Loucy (cell line): ENCODE data around the gene CHIT1.

Experiments used
- H2AFZ ChIP-seq: fragments of 200-600 bp; sonication (generic); 2 replicates; pipeline ENCODE4 v1.6.0; 2016; ENCODE audit warnings: antibody characterized with exemption, mild to moderate bottlenecking, low read length, moderate library complexity
- H3F3A ChIP-seq: fragments of 200-600 bp; 2 replicates; pipeline ENCODE4 v1.6.0; 2016; ENCODE audit warnings: antibody characterized with exemption, low read depth, mild to moderate bottlenecking
- H3K27me3 ChIP-seq: fragments of 200-600 bp; sonication (generic); 2 replicates; pipeline ENCODE4 v1.6.1; 2014; ENCODE audit warnings: low read length, mild to moderate bottlenecking; ENCODE audit not compliant: insufficient read depth, poor library complexity, severe bottlenecking
- H3K36me3 ChIP-seq: fragments of 200-600 bp; sonication (generic); 2 replicates; pipeline ENCODE4 v1.6.1; 2016; ENCODE audit warnings: low read length; ENCODE audit not compliant: insufficient read depth
- H3K4me1 ChIP-seq: fragments of 200-600 bp; sonication (generic); 2 replicates; pipeline ENCODE4 v1.5.1; 2014; ENCODE audit warnings: low read length, mild to moderate bottlenecking; ENCODE audit not compliant: insufficient read depth, poor library complexity, severe bottlenecking
- H3K4me2 ChIP-seq: fragments of 200-600 bp; sonication (generic); 2 replicates; pipeline ENCODE4 v1.6.0; 2014; ENCODE audit warnings: antibody characterized with exemption, low read length, low read depth, mild to moderate bottlenecking; ENCODE audit not compliant: poor library complexity, severe bottlenecking
- H3K4me3 ChIP-seq: fragments of 200-600 bp; sonication (generic); 2 replicates; pipeline ENCODE4 v1.5.1; 2014; ENCODE audit warnings: low read length, mild to moderate bottlenecking, mixed read lengths; ENCODE audit not compliant: poor library complexity, severe bottlenecking
- H3K79me2 ChIP-seq: fragments of 200-600 bp; sonication (generic); 2 replicates; pipeline ENCODE4 v1.6.1; 2014; ENCODE audit warnings: low read length; ENCODE audit not compliant: insufficient read depth
- H3K9ac ChIP-seq: fragments of 200-600 bp; sonication (generic); 2 replicates; pipeline ENCODE4 v1.6.0; 2014; ENCODE audit warnings: mild to moderate bottlenecking, low read depth, low read length, moderate library complexity; ENCODE audit not compliant: poor library complexity, severe bottlenecking
- H3K9me2 ChIP-seq: fragments of 200-600 bp; sonication (generic); replicated peaks from 2 replicates; pipeline ENCODE4 v1.6.1; 2016; ENCODE audit warnings: low read depth, low read length, mixed read lengths
- H3K9me3 ChIP-seq: fragments of 200-600 bp; sonication (generic); 2 replicates; pipeline ENCODE4 v1.6.1; 2014; ENCODE audit warnings: mild to moderate bottlenecking, antibody characterized with exemption, low read length, low read depth; ENCODE audit not compliant: insufficient read depth
- H4K20me1 ChIP-seq: fragments of 200-600 bp; sonication (generic); 2 replicates; pipeline ENCODE4 v1.6.0; 2014; ENCODE audit warnings: antibody characterized with exemption, low read length, mild to moderate bottlenecking; ENCODE audit not compliant: insufficient read depth, poor library complexity, severe bottlenecking
- CTCF ChIP-seq: fragments of 200-600 bp; sonication (generic); conservative IDR thresholded peaks from 2 replicates; pipeline ENCODE4 v1.5.1; 2014; ENCODE audit warnings: mild to moderate bottlenecking, antibody characterized with exemption, low read length
- EZH2phosphoT487 ChIP-seq: fragments of 200-600 bp; IDR thresholded peaks from 2 replicates; pipeline ENCODE4 v1.6.1; 2018; ENCODE audit warnings: antibody characterized with exemption, mild to moderate bottlenecking, moderate library complexity, borderline replicate concordance

The CHIT1 gene

GRCh38 chr1:203200916-203201315, 28.6 kb downstream of the CHIT1 start:
- no peak overlapping the region for H2AFZ ChIP-seq
- no peak overlapping the region for H3K9ac ChIP-seq
- peaks cover 3% of the 10 kb centered on the region for H3K4me1 ChIP-seq
- H3K27me3 ChIP-seq, result no peaks in the 10 kb centered on the region
- no peaks in the 10 kb centered on the region for H3K79me2 ChIP-seq
- no peak overlapping the region for H3K4me2 ChIP-seq
- TF ChIP-seq CTCF (no peak), EZH2phosphoT487 (no peak)
- H3K4me3 ChIP-seq, result no peak overlapping the region
- no peaks in the 10 kb centered on the region for H3F3A ChIP-seq
- no peaks in the 10 kb centered on the region for H3K36me3 ChIP-seq
- no peaks in the 10 kb centered on the region for H4K20me1 ChIP-seq
- no peaks in the 10 kb centered on the region for H3K9me3 ChIP-seq
- H3K9me2 ChIP-seq, result no peaks in the 10 kb centered on the region

- Histone ChIP-seq H3K4me1 (peaks cover 3% of the 10 kb centered on the region), H3K9ac (no peak overlapping the region), H4K20me1 (no peaks in the 10 kb centered on the region), H3K9me2 (no peaks in the 10 kb centered on the region), H3K4me2 (no peak overlapping the region), H3K79me2 (no peaks in the 10 kb centered on the region), H3K9me3 (no peaks in the 10 kb centered on the region), H3K27me3 (no peaks in the 10 kb centered on the region), H3K4me3 (no peak overlapping the region), H2AFZ (no peak overlapping the region), H3K36me3 (no peaks in the 10 kb centered on the region), H3F3A (no peaks in the 10 kb centered on the region)
- TF ChIP-seq EZH2phosphoT487 (no peak), CTCF (no peak)
These were observed 29.5 kb downstream of the CHIT1 start for GRCh38 chr1:203199816-203200571.

- Histone ChIP-seq H3K4me3 (no peak overlapping the region), H2AFZ (no peak overlapping the region), H3K27me3 (no peaks in the 10 kb centered on the region), H3K79me2 (no peaks in the 10 kb centered on the region), H3K9me3 (no peaks in the 10 kb centered on the region), H3K4me1 (peaks cover 3% of the 10 kb centered on the region), H3F3A (no peaks in the 10 kb centered on the region), H3K9ac (no peak overlapping the region), H4K20me1 (no peaks in the 10 kb centered on the region), H3K36me3 (no peaks in the 10 kb centered on the region), H3K9me2 (no peaks in the 10 kb centered on the region), H3K4me2 (no peak overlapping the region)
- TF ChIP-seq EZH2phosphoT487, result no peak
- TF ChIP-seq CTCF, result no peak
These were observed 30.0 kb downstream of the CHIT1 start for GRCh38 chr1:203199481-203199815.
